ENCODE measurements around the gene SOCS7.
A peak's percentile ranks its signal among the peaks of the same experiment; 100 is the strongest.
"Not testable (repeated sequence)": the region's sequence is repeated elsewhere in the genome, so short reads cannot be mapped to it uniquely, and the experiment has no call there.

The SOCS7 gene

DNA sequence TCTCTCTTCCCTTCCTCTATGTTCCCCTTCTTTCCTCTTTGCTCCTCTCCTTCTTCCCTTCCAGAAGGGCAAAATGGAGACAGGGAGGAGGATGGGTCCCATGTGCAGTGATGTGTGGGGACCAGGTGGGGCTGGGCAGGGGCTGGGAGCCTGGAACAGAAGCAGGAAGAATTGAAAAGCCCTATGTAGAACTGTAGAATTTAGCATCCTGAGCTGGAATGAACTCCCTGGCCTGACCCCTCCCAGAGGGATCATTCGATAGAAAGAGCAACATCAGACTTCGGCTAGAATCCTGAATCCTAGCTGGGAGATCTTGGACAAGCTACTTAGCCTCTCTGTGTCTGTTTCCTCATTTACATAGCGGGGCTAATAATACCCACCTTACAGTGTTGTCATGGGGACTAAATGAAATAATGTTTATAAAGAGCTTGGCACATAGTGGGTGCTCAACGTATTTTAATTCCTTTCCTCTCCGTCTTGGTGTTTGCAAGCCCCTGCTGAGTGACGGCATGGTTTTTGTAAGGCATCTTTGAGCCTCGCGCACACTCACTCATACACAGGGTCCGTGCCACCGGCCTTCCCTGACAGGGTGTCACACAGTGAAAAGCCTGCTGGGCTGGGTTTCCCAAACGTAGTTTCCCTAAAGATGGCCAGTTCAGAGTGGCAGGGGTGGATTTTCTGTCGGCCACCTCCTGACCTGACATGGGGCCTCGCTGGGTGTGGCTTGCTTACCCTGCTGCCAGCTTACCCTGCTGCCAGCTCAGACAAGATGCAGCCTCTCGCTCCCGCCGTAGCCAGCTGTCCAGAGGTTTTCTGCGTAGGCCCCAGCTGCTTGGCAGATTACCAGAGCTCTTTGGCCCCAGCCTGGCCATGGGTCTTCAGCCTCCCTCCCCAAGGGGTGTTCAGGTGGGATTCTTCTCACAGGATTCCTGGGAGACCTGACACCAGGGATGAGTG is 70.5 kb downstream of the SOCS7 start:
- no peak for DNase-seq

DNA sequence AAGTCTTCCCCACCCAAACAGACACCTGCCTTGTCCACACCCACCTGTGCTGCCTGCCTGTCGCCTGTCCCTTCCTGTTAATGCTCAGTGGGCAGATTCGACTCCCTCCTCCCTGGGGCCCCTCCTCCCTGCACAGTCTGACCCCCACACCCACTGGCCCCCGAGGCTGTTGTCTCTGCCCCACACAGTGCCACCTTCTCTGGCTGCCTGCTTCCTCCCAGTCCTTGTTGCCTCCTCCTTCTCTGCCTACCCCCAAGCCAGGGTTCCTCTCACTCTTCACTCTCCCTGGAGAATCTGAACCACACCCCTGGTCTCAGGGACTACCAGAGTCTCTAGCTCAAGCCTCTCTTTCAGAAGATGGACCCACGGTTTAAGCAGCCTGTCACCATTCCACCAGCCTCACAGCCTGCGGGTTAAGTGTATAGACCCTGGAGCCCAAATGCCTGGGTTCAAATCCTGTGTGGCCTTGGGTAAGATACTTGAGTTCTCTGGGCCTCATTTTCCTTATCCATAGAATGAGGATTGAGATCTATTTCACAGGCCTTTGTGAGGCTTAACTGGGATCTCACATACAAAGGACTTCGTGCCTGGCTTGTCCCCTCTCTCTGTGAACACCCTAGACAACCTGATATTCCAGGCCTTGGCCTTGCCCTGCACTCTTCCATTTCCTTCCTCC is 72.8 kb downstream of the SOCS7 start:
- no peak for DNase-seq

- DNase-seq: no peak
These were observed 73.4 kb downstream of the SOCS7 start for GRCh38 chr17:38425031-38425430.

GRCh38 chr17:38425744-38426143 is 74.1 kb downstream of the SOCS7 start:
- no peak for DNase-seq

GRCh38 chr17:38426441-38426840 is 74.8 kb downstream of the SOCS7 start:
- no peak for DNase-seq

DNA sequence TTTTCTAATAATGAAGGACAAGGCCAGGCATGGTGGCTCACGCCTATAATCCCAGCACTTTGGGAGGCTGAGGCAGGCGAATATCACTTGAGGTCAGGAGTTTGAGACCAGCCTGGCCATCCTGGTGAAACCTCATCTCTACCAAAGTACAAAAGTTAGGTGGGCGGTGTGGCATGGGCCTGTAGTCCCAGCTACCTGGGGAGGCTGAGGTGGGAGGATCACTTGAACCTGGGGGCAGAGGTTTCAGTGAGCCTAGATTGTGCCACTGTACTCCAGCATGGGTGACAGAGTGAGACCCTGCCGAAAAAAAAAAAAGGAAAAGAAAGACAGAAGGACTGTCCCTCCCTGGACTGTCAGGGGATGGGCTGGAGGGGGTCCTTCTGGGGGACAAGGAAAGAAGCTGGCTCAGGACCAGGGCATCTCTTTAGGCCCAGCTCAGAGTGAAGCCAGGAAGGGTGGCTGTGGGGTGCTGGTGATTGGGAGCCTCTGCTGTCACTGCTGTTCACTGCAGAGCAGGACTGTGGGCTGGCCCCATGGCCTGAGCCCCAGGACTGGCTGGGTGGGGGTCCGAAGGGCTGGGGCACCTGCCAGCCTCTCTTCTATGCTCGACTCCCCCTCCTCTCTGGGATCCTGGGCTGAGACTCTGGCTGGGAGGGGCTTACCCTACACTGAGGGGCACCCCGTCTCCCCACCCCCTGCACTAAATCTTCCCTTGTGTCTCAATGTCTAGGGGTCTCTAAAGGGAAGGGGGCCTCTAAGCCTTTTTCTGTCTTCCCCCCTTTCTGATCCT is 75.7 kb downstream of the SOCS7 start:
- no peak for DNase-seq

DNA sequence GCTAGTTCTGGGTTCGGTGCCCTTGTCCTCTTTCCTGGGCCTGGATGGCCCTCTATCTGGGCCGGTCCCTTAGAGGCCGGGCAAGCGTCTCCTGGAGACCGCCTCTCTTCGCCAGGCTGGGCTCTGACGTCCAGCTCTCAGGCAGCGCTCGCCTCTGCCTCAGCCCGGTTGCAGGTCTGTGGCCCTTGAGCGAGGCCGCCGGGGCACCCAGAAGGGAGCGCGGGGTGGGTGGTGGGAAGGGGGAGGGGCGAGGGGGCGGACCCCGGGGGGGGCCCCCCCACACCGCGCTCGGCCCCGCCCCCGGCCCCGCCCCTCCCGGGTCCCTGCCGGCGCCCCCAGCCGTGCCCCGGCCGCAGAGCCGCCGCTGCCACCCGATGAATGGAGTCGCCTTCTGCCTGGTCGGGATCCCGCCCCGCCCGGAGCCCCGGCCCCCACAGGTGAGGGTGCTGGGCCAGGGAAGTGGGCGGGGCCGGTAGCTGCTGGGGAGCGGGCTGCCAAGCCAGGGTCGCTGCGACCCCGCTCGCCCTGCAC is 76.5 kb downstream of the SOCS7 start, which contains the start of gene ARHGAP23:
TSS of gene ARHGAP23 (plus strand) at position 353 of the 531 bp plus-strand sequence. CDS start at position 375, 22 bp downstream.
- DNase-seq: peak; percentile 56

GRCh38 chr17:38428643-38429371 is 77.2 kb downstream of the SOCS7 start:
- peak; percentile 46 for DNase-seq

DNA sequence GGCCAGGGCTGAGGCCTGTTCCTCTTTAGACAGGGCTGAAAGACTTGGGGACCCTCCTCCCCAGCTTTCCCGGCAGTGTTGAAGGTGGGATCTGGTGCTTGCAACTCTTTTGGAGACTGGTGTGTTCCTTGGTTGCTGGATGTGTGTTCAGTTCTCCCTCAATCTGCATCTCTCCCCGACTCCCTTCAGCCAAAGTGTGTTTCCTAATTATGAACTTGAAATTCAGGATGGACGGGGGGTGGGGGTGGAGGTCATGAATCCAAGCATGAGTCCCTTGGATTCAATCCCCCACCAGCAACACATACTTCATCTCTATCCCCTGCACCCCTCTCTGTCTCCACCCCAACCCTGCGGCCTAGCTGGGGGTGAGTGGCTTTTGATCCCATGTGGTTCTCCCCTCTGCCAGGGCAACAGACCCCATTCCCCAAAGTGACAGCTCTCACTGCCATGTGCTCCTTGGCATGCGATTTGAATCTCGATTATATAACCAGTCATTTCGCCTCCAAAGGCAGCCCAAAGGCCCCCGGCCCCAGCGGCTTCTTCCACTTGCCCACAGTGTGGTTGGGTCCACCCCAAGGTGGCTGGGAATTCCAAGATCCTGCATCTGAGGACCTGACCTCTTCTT is 77.9 kb downstream of the SOCS7 start:
- DNase-seq: no peak

DNA sequence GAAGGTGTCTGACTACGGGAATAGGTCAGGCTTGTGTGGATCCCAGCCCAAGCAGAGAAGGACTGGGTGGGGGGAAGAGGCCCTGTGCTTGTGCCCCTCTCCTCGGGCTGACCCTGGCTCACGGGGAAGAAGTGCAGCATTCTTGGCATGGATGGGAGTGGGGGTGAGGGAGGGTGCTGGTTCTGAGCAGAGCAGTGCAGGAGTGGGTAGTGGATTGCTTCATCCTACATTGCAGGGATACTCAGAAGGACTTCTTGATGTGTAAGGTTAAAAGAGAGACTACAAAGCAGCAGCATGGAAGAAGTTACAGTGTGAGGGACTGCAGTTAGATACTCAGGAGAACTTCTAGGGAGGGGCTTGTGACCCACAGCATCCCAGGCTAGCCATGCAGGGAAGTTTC is 78.7 kb downstream of the SOCS7 start:
- peak; percentile 45 for DNase-seq

DNA sequence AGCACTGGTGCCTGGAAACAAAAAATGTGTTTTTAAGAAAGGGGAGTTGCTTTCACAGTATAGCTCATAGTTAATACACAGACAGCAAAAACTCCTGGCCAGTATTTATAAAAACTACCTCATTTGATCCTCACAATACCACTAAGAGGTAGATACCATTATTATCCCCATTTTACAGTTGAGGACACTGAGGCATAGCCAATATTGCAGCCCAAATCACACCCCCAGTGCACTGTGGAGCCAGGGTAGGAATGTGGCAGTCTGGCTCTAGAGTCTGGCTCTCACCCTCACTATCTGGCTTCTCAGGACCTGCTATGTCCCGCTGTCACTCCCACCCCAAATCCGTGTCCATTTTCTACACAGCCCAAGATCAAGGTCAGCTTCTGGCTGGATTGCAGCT is 79.2 kb downstream of the SOCS7 start:
- DNase-seq: no peak

DNA sequence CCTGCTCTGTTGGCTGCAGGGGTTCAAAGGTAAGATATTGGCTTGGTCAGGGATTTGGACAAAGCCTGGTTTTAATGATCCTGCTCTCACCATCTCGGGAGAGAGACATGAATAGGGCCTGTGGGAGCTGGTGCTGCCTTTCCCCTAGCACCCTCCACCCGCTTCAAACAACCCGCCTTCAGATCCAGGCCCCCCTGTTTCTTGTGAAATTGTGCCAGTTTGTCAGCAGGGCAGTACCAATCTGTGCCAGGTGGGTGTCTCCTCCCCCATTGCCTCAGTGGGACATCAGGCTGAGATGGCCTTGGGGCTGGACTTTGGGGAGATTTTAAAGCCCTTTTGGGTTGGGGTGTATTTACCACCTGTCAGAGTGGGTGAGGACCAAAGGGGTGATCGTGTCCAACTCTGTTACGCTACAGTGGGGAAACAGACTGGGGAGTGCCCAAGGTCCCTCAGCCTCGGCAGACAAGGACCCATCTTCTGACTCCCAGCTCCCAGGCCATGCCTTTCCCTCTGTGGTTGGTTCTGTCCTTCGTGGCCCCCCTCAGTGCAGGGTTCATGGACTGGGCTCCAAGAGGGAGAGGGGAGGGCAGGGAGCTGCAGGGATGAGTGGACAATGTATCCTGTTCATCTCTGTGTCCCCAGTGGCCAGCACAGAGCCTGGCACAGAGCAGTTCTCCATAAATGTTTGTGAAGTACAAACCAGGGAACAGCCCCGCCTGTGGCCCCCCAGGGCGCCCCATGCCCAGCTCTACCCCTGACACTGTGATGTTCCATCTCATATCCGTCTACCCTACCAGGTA is 79.9 kb downstream of the SOCS7 start:
- no peak for DNase-seq

DNA sequence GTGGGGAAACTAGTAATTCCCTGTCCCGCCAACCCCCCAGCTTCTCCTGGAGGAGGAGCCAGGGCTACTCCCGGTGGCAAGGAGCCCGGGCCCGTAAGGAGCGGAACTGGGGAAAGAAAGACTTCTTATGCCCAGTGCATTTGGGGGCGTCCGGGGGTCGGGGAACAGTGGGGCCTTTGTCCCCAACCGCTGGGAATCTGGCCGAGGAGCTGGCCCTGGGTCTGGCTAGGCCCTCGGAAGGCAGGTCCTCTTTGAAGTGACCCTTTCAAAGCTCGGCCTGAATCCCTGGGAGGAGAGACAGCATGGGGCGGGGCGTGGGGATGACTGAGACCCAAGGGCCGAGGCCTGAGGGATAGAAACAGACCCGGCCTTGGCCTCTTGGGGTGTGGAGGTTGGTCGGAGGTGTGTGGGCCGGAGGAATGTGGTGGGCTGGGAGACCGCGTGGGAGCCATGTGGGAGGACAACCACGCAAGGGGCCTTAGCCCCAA is 82.6 kb downstream of the SOCS7 start:
- DNase-seq: no peak

GRCh38 chr17:38435795-38436194 is 84.2 kb downstream of the SOCS7 start:
- no peak for DNase-seq

DNA sequence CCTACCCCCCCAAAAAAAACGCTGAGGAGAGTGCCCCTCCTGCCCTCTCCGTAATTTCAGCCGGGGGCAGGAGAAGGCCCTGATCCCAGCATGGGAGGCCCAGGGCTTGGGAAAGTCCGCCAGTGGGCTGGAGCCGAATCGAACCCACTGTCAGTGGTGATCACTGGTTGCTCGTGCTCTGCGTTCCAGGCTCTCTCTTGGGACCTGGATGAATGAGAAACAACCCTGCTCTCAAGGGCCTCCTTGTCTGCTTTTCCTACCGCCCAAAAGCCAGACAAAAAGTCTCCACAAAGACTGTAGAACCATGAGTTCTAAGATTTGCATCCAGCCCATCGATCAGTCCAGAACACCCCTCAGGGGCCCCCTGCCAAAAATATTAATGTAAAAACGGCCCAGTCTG is 84.7 kb downstream of the SOCS7 start:
- no peak for DNase-seq

- not testable (repeated sequence) for DNase-seq
These were observed 85.7 kb downstream of the SOCS7 start for GRCh38 chr17:38437313-38437712.

DNA sequence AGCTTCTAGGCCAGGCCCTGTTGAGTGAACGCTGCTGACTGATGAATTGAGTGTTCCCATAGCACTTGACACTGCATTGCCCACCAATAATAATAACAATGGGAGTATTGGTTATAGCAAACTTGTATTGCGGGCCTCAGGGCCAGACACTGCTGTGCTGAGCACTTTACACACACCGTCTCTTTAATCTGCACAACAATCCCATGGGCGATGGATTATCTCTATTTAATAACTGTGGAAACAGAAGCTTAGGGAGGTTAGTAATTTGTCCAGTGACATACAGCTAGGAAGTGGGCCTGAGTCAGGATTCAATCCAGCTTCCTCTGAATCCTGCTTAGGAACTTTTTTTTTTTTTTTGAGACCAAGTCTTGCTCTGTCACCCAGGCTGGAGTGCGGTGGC is 87.8 kb downstream of the SOCS7 start:
- no peak for DNase-seq

DNA sequence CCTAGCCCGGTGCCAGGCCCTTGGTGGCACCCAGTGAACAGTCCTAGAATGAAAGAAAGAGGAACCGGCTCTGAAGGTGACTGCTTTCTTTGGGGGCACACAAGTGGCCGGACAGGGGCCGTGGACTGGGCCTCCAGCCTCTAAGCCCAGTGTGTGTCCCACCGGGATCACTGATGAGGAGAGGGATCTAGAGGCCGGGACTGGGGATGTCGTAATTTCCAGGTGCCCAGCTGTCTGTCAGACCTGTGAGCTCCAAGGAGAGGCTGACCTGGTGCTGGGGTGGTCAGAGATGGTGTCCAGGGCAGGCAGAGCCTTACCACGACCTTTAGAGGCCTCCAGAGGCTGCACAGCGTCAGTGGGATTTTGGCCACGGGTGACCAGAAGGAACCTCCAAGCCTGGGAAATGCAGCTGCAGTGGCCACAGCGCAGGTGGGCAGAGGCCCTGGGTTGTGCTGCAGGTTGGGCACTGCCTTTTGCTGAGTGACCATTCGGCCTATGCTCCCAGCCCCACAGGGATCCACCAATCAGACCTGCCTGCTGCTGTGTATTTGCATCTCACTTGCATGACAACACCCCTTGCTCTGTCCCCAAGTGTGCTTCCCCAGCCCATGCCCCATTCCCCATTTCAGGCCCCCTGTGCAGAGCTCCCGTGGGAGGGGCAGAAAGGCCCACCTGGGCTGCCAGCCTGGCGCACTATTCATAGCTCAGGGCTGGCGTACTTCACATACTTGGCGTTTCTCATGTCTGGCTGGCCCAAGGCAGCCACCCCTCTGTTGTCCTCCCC is 89.2 kb downstream of the SOCS7 start:
- no peak for DNase-seq

GRCh38 chr17:38441429-38442061 is 89.9 kb downstream of the SOCS7 start:
- DNase-seq: no peak

Measured in fibroblast of skin of abdomen (primary cell).